Measurements from ENCODE around the gene RNF121. TPM values are rescaled to one million over a fixed set of nuclear protein-coding genes. Genes with fewer than 3 reads are reported as not detected.

RNF121 gene
- total RNA-seq, 1 experiment from 2014 or later, result 56.9 TPM

DNA sequence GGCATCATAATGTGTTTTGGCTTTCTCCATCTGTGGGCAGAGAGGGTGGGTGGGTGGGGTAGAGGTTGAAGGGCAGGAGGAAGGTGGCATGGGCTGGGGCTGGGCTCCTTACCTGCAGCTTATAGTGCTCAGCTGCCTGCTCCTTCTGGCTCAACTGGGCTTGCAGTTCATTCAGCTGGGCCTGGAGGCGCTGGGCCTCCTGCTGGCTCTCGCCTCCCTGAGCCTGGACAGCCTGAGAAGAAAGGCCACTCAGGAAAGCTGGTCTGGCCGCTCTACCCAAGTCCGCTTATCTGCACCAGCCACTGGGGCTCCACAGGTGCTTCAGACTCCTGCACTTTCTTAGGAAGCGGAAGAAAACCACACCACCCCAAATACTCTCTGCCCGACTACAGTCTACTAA, 80.3 kb downstream of the RNF121 start:
- no peak overlapping the region for H4K5ac ChIP-seq (ENCODE audit: insufficient read length, low read depth, low read length)
- no peak overlapping the region for H3K18ac ChIP-seq (ENCODE audit: insufficient read length, low read depth, low read length)
- Mint-ChIP-seq H3K27me3 (ENCODE audit: low read depth) (peaks cover 8% of the 10 kb centered on the region; the same call in 1 of the 2 replicates), H3K4me3 (no peak overlapping the region), H3K36me3 (ENCODE audit: insufficient read depth in 1 of 3, low read depth in 3 of 3) (peaks cover 45 to 92% (median 90%) of the 10 kb centered on the region in 3 experiments), H3K27ac (peak overlapping the region in 1 of 3 experiments; percentile 64; a peak in 3 of 7 replicates), H3K9me3 (no peaks in the 10 kb centered on the region), H3K4me1 (no peaks in the 10 kb centered on the region)
- H3T11ph ChIP-seq (ENCODE audit: low read length), result no peak overlapping the region
- DNase-seq, result peak; percentile 31
- H3K27me3 ChIP-seq (ENCODE audit: insufficient read depth, low read length), result no peaks in the 10 kb centered on the region
- H4K8ac ChIP-seq (replicated peaks; ENCODE audit: insufficient read length, low read depth, low read length), result no peak overlapping the region
- H3K4me1 ChIP-seq (ENCODE audit: insufficient read depth, low read length), result no peaks in the 10 kb centered on the region
- no peak overlapping the region for H3K9ac ChIP-seq (ENCODE audit: extremely low read depth, insufficient read length, low read length)
- H2BK20ac ChIP-seq (ENCODE audit: low read depth, low read length, poor library complexity, severe bottlenecking), result no peak overlapping the region
- H3K14ac ChIP-seq (ENCODE audit: insufficient read depth, low read length), result no peak overlapping the region
- H3K23me2 ChIP-seq (ENCODE audit: insufficient read length, low read depth, low read length, poor library complexity, severe bottlenecking), result no peaks in the 10 kb centered on the region
- no peak overlapping the region for H2BK5ac ChIP-seq (ENCODE audit: insufficient read length, low read length)
- H3K4me2 ChIP-seq (ENCODE audit: insufficient read depth, insufficient read length, low read length), result no peak overlapping the region
- no peak overlapping the region for H3K23ac ChIP-seq (ENCODE audit: insufficient read length, low read depth, low read length)
- H3K27ac ChIP-seq (ENCODE audit: insufficient read length, low read depth, low read length), result no peak overlapping the region
- H4K91ac ChIP-seq (ENCODE audit: insufficient read length, low read depth, low read length), result no peak overlapping the region
- no peak overlapping the region for H2AFZ ChIP-seq (ENCODE audit: low read length)
- TF ChIP-seq, protein P1, sequence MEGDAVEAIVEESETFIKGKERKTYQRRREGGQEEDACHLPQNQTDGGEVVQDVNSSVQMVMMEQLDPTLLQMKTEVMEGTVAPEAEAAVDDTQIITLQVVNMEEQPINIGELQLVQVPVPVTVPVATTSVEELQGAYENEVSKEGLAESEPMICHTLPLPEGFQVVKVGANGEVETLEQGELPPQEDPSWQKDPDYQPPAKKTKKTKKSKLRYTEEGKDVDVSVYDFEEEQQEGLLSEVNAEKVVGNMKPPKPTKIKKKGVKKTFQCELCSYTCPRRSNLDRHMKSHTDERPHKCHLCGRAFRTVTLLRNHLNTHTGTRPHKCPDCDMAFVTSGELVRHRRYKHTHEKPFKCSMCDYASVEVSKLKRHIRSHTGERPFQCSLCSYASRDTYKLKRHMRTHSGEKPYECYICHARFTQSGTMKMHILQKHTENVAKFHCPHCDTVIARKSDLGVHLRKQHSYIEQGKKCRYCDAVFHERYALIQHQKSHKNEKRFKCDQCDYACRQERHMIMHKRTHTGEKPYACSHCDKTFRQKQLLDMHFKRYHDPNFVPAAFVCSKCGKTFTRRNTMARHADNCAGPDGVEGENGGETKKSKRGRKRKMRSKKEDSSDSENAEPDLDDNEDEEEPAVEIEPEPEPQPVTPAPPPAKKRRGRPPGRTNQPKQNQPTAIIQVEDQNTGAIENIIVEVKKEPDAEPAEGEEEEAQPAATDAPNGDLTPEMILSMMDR (conservative IDR thresholded peaks at IDR 0.05), result no peak
- no peak overlapping the region for H2AK5ac ChIP-seq (ENCODE audit: insufficient read length, low read length)
- no peaks in the 10 kb centered on the region for H4K20me1 ChIP-seq (ENCODE audit: control insufficient read depth, insufficient read depth, insufficient read length)
- WGBS (ENCODE audit: extremely low coverage, insufficient read length, low lambda C conversion rate), result no CpG with 5 or more reads among the region's 6 CpGs
- H3K79me2 ChIP-seq (ENCODE audit: insufficient read depth, low read length), result no peaks in the 10 kb centered on the region
- no peaks in the 10 kb centered on the region for H3K9me3 ChIP-seq (ENCODE audit: control insufficient read depth, low read depth, low read length)
- H3K79me1 ChIP-seq (ENCODE audit: insufficient read depth, low read depth, low read length, poor library complexity, severe bottlenecking), result no peaks in the 10 kb centered on the region
- H2BK12ac ChIP-seq (ENCODE audit: insufficient read length, low read depth, low read length), result no peak overlapping the region
- no peak overlapping the region for H2BK15ac ChIP-seq (ENCODE audit: low read depth, low read length)
- H3K56ac ChIP-seq (ENCODE audit: insufficient read length, low read depth, low read length), result no peak overlapping the region
- H2BK120ac ChIP-seq (ENCODE audit: low read depth, low read length, poor library complexity, severe bottlenecking), result no peak overlapping the region
- H3K4ac ChIP-seq (ENCODE audit: low read depth, low read length), result no peak overlapping the region

All from H9 (cell line).